B cell (primary cell): ENCODE measurements around the gene ARHGEF7. TPM values are rescaled to one million over a fixed set of nuclear protein-coding genes. Genes with fewer than 3 reads are reported as not detected.

ENCODE experiments used
- ATAC-seq: fragments of 200-7000 bp; cut with Tn5 transposase; one replicate; pipeline ENCODE4 v1.10.0; 2021; ENCODE audit warnings: low read depth, mild to moderate bottlenecking, moderate number of reproducible peaks, moderate library complexity
- CTCF ChIA-PET: fragments of 350-600 bp; sonication (Branson Sonifier 250); formaldehyde crosslinking; loops from one replicate; lab custom pipeline; 2021; ENCODE audit warnings: antibody characterized with exemption, inconsistent platforms; lab: Charles Lee
- POLR2A ChIA-PET: fragments of 350-600 bp; sonication (Branson Sonifier 250); formaldehyde crosslinking; loops from one replicate; lab custom pipeline; 2021; ENCODE audit warnings: antibody characterized with exemption; lab: Charles Lee
- DNase-seq: peaks from one replicate; pipeline ENCODE4 v3.0.0; 2013
- H2AFZ ChIP-seq: 2 replicates; pipeline ENCODE4 v1.6.1; 2012; ENCODE audit warnings: mild to moderate bottlenecking, low read depth, low read length; ENCODE audit not compliant: insufficient read depth, poor library complexity, severe bottlenecking
- H3K27ac ChIP-seq, 2 donors: 1 replicate in 1 of 2; 2 replicates in 1 of 2; pipeline ENCODE4 v1.5.1; 2012 to 2013; ENCODE audit warnings: low read length in 2 of 2, mild to moderate bottlenecking in 2 of 2, moderate library complexity in 1 of 2
- H3K27me3 ChIP-seq, 4 experiments: fragments of 200-600 bp in 1 of 4; sonication (generic) in 1 of 4; replicated peaks in 1 of 4; 1 replicate in 2 of 4; 2 replicates in 2 of 4; pipeline versions ENCODE4 v1.6.1 to v1.7.0; 2013 to 2016; ENCODE audit warnings: low read length in 3 of 4, mild to moderate bottlenecking in 2 of 4, mixed read lengths in 1 of 4, moderate library complexity in 1 of 4; ENCODE audit not compliant: insufficient read depth in 4 of 4, control insufficient read depth in 3 of 4; ENCODE audit errors: control extremely low read depth in 1 of 4
- H3K36me3 ChIP-seq, 2 experiments: replicated peaks in 1 of 2; 1 replicate in 1 of 2; 2 replicates in 1 of 2; pipeline versions ENCODE4 v1.6.1 to v1.7.1; 2013; ENCODE audit warnings: low read length in 1 of 2; ENCODE audit not compliant: insufficient read depth in 2 of 2, control insufficient read depth in 1 of 2; ENCODE audit errors: control extremely low read depth in 1 of 2, extremely low read depth in 1 of 2
- H3K4me1 ChIP-seq, 2 donors: fragments of 200-600 bp in 1 of 2; sonication (generic) in 1 of 2; 1 replicate in 1 of 2; 2 replicates in 1 of 2; pipeline versions ENCODE4 v1.5.1 to v1.6.1; 2013 to 2017; ENCODE audit warnings: low read length in 2 of 2; ENCODE audit not compliant: control insufficient read depth in 2 of 2, insufficient read depth in 2 of 2
- H3K4me2 ChIP-seq: replicated peaks from 2 replicates; pipeline ENCODE3; 2012; ENCODE audit warnings: mild to moderate bottlenecking, low read depth, low read length; ENCODE audit not compliant: poor library complexity, severe bottlenecking
- H3K4me3 ChIP-seq, 5 experiments: fragments of 200-600 bp in 1 of 5; sonication (generic) in 1 of 5; 1 replicate in 3 of 5; 2 replicates in 2 of 5; pipeline versions ENCODE4 v1.5.1 to v1.7.0; 2011 to 2016; ENCODE audit warnings: low read length in 4 of 5, mild to moderate bottlenecking in 4 of 5, low read depth in 2 of 5, control low read depth in 1 of 5, moderate library complexity in 1 of 5; ENCODE audit not compliant: insufficient read depth in 1 of 5; ENCODE audit errors: control extremely low read depth in 1 of 5, extremely low read depth in 1 of 5
- H3K79me2 ChIP-seq: fragments of 200-600 bp; sonication (generic); one replicate; pipeline ENCODE4 v1.6.0; 2016; ENCODE audit warnings: low read length; ENCODE audit not compliant: control insufficient read depth, insufficient read depth
- H3K9ac ChIP-seq: fragments of 200-600 bp; sonication (generic); 2 replicates; pipeline ENCODE4 v1.6.1; 2017; ENCODE audit warnings: mild to moderate bottlenecking, low read length, moderate library complexity
- H3K9me3 ChIP-seq, 3 donors: one replicate each; pipeline versions ENCODE4 v1.6.1 to v1.7.1; 2013; ENCODE audit warnings: low read length in 2 of 3; ENCODE audit not compliant: control insufficient read depth in 2 of 3, insufficient read depth in 1 of 3; ENCODE audit errors: control extremely low read depth in 1 of 3
- H4K20me1 ChIP-seq: 2 replicates; pipeline ENCODE4 v1.6.0; 2012; ENCODE audit warnings: mild to moderate bottlenecking, low read length; ENCODE audit not compliant: insufficient read depth, control insufficient read depth, poor library complexity, severe bottlenecking
- H3K27ac Mint-ChIP-seq: one replicate; pipeline ENCODE4 v1.8.0; 2021; ENCODE audit warnings: mixed read lengths
- H3K27me3 Mint-ChIP-seq: one replicate; pipeline ENCODE4 v1.8.0; 2021; ENCODE audit warnings: mixed read lengths
- H3K4me1 Mint-ChIP-seq: one replicate; pipeline ENCODE4 v1.8.0; 2021; ENCODE audit warnings: mixed read lengths
- H3K4me3 Mint-ChIP-seq: one replicate; pipeline ENCODE4 v1.8.0; 2021; ENCODE audit warnings: mixed read lengths
- H3K9me3 Mint-ChIP-seq: one replicate; pipeline ENCODE4 v1.8.0; 2022; ENCODE audit warnings: mixed read lengths; ENCODE audit not compliant: insufficient read depth
- EZH2 ChIP-seq: IDR thresholded peaks from 2 replicates; pipeline ENCODE4 v1.6.1; 2012; ENCODE audit warnings: borderline replicate concordance, low read depth, mild to moderate bottlenecking, moderate library complexity, low read length; ENCODE audit not compliant: insufficient read depth, poor library complexity, severe bottlenecking
- WGBS: methylation state at CpG from one replicate; pipeline ENCODE4 v1.1.5; 2013; ENCODE audit warnings: missing lambda C conversion rate; ENCODE audit not compliant: insufficient coverage; 5-methylcytosine and 5-hydroxymethylcytosine counted together
- intact Hi-C: fragments of 100-400 bp; cut with micrococcal nuclease; formaldehyde crosslinking; loops from one replicate; pipeline ENCODE4 v1.10.0; 2022
- polyA plus RNA-seq: library from polyadenylated mRNA; depleted of rRNA; stranded (reverse); fragments of >200 nt; gene quantifications from 2 replicates; pipeline ENCODE4 v1.2.3, GENCODE V29; 2012
- total RNA-seq, 2 donors: library from RNA; stranded (reverse); fragments of 120-200 nt in 1 of 2; gene quantifications; 1 replicate in 1 of 2; 2 replicates in 1 of 2; pipeline versions ENCODE4 v1.2.3 to v1.2.4, GENCODE V29; 2013 to 2022
- TF ChIP-seq, protein P1 (sequence below): fragments of 200-600 bp; IDR thresholded peaks from one replicate; pipeline ENCODE4 v1.8.0; 2022; ENCODE audit warnings: antibody characterized with exemption, mild to moderate bottlenecking

The ARHGEF7 gene
- total and polyA plus RNA-seq, 2 donors (not counting 1 experiment from before 2014, with no cell fraction given) = 62.3 to 125 TPM

DNA sequence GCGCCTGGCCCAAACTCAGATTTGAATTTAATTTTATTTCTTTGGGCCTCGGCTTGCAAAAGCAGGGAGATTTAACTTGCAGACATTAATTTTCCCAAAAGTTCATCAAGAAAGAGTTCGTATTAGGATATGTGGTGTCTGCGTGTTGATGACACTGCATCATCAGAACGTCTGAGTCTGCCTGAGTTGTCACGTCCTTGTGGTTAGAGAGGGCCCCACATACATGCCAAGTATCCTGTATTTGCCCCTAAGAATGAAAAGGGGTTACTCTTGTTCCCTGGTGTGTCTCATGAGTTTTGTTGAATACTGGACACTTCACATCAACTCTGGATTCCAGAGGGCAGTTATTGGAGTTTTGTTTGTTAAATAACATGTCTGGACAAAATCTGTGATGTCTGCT lies 199.7 kb downstream of the ARHGEF7 start:
- peaks cover 2% of the 10 kb centered on the region for H3K9me3 Mint-ChIP-seq
- DNase-seq (no peak), ATAC-seq (no peak)
- H3K4me1 Mint-ChIP-seq = no peaks in the 10 kb centered on the region
- no peaks in the 10 kb centered on the region for H3K27me3 Mint-ChIP-seq
- CTCF ChIA-PET = no interaction called here
- POLR2A ChIA-PET = no interaction called here
- Histone ChIP-seq H3K27me3 (no peaks in the 10 kb centered on the region), H3K27ac (no peak overlapping the region), H3K9me3 (peaks cover 0 to 36% (median 3%) of the 10 kb centered on the region in 3 donors), H3K9ac (no peak overlapping the region), H3K79me2 (no peaks in the 10 kb centered on the region), H3K4me2 (no peak overlapping the region), H3K4me1 (no peaks in the 10 kb centered on the region), H3K4me3 (no peak overlapping the region), H4K20me1 (no peaks in the 10 kb centered on the region), H2AFZ (no peak overlapping the region), H3K36me3 (peaks cover 0 to 12% of the 10 kb centered on the region in 2 experiments)
- WGBS = no CpG with 5 or more reads among the region's 6 CpGs
- intact Hi-C loops = no loop called here
- TF ChIP-seq, protein P1, sequence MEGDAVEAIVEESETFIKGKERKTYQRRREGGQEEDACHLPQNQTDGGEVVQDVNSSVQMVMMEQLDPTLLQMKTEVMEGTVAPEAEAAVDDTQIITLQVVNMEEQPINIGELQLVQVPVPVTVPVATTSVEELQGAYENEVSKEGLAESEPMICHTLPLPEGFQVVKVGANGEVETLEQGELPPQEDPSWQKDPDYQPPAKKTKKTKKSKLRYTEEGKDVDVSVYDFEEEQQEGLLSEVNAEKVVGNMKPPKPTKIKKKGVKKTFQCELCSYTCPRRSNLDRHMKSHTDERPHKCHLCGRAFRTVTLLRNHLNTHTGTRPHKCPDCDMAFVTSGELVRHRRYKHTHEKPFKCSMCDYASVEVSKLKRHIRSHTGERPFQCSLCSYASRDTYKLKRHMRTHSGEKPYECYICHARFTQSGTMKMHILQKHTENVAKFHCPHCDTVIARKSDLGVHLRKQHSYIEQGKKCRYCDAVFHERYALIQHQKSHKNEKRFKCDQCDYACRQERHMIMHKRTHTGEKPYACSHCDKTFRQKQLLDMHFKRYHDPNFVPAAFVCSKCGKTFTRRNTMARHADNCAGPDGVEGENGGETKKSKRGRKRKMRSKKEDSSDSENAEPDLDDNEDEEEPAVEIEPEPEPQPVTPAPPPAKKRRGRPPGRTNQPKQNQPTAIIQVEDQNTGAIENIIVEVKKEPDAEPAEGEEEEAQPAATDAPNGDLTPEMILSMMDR = no peak
- TF ChIP-seq EZH2 = no peak
- H3K27ac Mint-ChIP-seq = no peak overlapping the region
- H3K4me3 Mint-ChIP-seq = no peak overlapping the region

DNA sequence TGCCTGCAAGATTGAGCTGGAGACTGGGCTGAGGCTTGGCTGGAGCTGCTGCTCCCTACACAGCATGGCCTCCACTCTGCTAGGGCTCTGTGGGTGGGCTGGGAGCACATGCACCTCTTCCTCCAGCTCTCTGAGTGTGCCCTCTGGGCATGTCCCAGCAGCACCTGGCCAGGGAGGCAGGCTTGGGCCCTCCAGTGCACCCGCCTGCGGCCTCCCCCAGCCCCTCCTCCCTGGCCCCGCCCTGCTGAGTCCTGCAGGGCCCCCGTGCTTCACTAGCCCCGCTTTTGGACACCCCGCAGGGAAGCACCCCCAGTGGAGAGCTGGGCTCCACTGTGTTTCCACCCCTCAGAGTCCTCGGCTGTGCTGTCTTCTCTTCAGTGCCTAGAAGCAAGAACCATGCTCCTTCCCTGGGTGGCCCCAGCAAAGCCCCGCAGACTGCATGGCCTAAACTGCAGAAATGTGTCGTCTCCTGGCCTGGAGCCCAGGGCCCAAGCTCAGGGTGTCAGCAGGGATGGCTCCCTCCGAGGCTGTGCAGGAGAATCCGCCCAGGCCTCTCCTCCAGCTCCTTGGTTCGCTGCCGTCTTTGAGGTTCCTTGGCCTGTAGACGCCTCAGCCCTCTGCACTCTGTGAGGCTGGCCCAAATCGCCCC lies 200.4 kb downstream of the ARHGEF7 start:
- Mint-ChIP-seq H3K9me3 (peaks cover 2% of the 10 kb centered on the region), H3K27me3 (no peaks in the 10 kb centered on the region), H3K4me3 (no peak overlapping the region), H3K27ac (no peak overlapping the region), H3K4me1 (no peaks in the 10 kb centered on the region)
- TF ChIP-seq EZH2 = no peak
- Histone ChIP-seq H3K4me1 (no peaks in the 10 kb centered on the region), H3K9ac (no peak overlapping the region), H3K4me2 (no peak overlapping the region), H3K4me3 (no peak overlapping the region), H4K20me1 (no peaks in the 10 kb centered on the region), H3K27ac (no peak overlapping the region), H3K36me3 (peaks cover 0 to 10% of the 10 kb centered on the region in 2 experiments), H2AFZ (no peak overlapping the region), H3K9me3 (peaks cover 0 to 36% (median 3%) of the 10 kb centered on the region in 3 donors), H3K79me2 (no peaks in the 10 kb centered on the region), H3K27me3 (no peaks in the 10 kb centered on the region)
- WGBS = 97% methylated on average over 15 of the region's 15 CpGs
- ChIA-PET POLR2A (no interaction called here), CTCF (no interaction called here)
- ATAC-seq (no peak), DNase-seq (no peak)
- intact Hi-C loops = no loop called here
